Kidney (tissue), 14 donors: ENCODE results near the gene TDRKH. TPM values are rescaled to one million over a fixed set of nuclear protein-coding genes. Genes with fewer than 3 reads are reported as not detected.

Source experiments
- DNase-seq, 5 donors: peaks; one replicate each; pipeline ENCODE4 v3.0.0-alpha.2; 2013 to 2020
- FAIRE-seq: peaks from 2 replicates; lab custom pipeline; 2012; peaks lifted over from hg19 to GRCh38; lab: Jason Lieb, UNC
- H3K27ac ChIP-seq, 2 donors: one replicate each; pipeline ENCODE4 v1.7.0; 2013; ENCODE audit warnings: low read depth in 2 of 2, low read length in 2 of 2, inconsistent platforms in 1 of 2
- H3K27me3 ChIP-seq: one replicate; pipeline ENCODE4 v1.7.1; 2013; ENCODE audit warnings: low read length, inconsistent platforms; ENCODE audit not compliant: control insufficient read depth, insufficient read depth
- H3K36me3 ChIP-seq, 3 donors: one replicate each; pipeline versions ENCODE4 v1.7.0 to v1.7.1; 2013; ENCODE audit warnings: low read length in 3 of 3, control low read depth in 1 of 3, inconsistent platforms in 1 of 3; ENCODE audit not compliant: insufficient read depth in 3 of 3, control insufficient read depth in 2 of 3
- H3K4me1 ChIP-seq, 3 donors: one replicate each; pipeline versions ENCODE4 v1.7.0 to v1.7.1; 2013; ENCODE audit warnings: low read length in 3 of 3, inconsistent platforms in 1 of 3, low read depth in 1 of 3; ENCODE audit not compliant: control insufficient read depth in 2 of 3, insufficient read depth in 2 of 3
- H3K4me3 ChIP-seq, 3 donors: one replicate each; pipeline versions ENCODE4 v1.7.0 to v1.8.1; 2013; ENCODE audit warnings: low read length in 3 of 3, control low read depth in 1 of 3, inconsistent platforms in 1 of 3
- H3K9ac ChIP-seq, 3 donors: one replicate each; pipeline versions ENCODE4 v1.7.0 to v1.7.1; 2013; ENCODE audit warnings: low read length in 3 of 3, control low read depth in 1 of 3, inconsistent platforms in 1 of 3
- H3K9me3 ChIP-seq, 3 donors: one replicate each; pipeline versions ENCODE4 v1.7.0 to v1.7.1; 2013; ENCODE audit warnings: low read length in 3 of 3, control low read depth in 1 of 3, inconsistent platforms in 1 of 3; ENCODE audit not compliant: control insufficient read depth in 2 of 3, insufficient read depth in 1 of 3
- CTCF ChIP-seq: IDR thresholded peaks from 3 replicates; pipeline ENCODE4 v1.5.1; 2012; ENCODE audit warnings: mild to moderate bottlenecking, moderate library complexity, borderline replicate concordance; ENCODE audit not compliant: insufficient read depth; ENCODE audit errors: extremely low read depth
- intact Hi-C: fragments of 100-400 bp; cut with DNase I; formaldehyde crosslinking; loops from one replicate; pipeline ENCODE4 v1.11.1; 2022
- polyA plus RNA-seq: library from polyadenylated mRNA; stranded (reverse); fragments of 350-450 nt; fragmentation: Illumina TruSeq; extraction: RNeasy Lipid Tissue Mini Kit (QIAGEN cat#74804); gene quantifications from one replicate; pipeline ENCODE4 v1.2.3, GENCODE V29; 2014; ENCODE audit warnings: low read depth, low replicate concordance; ENCODE audit not compliant: insufficient read depth
- total RNA-seq: library from RNA; stranded (reverse); fragmentation: NEBNext Ultra II Directional; extraction: Animal tissue kit (Norgen Biotek cat#: 25700); gene quantifications from one replicate; pipeline ENCODE4 v1.2.1, GENCODE V29; 2021
- donor health status: control.
- donor health status: control.
- donor health status: control.
- donor health status: control.
- donor health status: control.
- donor health status: DM: yes; HTN: yes; CAD: no.
- donor health status: Normal renal cell carcinoma (clear cell type).

Gene TDRKH
- total and polyA plus RNA-seq, 2 donors from 2014 or later, result 5.3 to 13.5 TPM

DNA sequence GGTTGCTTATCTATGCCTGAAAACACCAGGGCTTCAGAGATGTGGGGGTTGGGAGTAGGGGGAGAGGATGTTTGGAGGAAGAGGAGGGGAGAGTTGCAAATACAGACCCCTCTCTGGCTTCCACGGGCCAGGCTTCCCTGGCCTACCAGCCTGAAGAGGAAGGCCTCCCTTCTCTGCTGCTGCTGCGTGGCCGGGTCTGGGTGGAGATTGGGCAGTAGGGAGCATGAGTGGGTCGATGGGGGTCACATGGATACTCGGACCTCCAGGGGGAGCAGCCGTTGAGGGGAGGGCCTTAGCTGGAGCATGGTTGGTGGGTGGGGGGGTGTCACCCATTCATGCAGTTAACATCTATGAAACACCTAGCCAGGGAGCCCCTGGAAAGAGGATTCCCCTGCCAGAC is 39.8 kb upstream of the TDRKH start:
- intact Hi-C loops, result no loop called here
- H3K4me3 ChIP-seq, result peak overlapping the region in 2 of 3 donors; percentile 51 to 97
- FAIRE-seq (no peak), DNase-seq (no peak)
- no peaks in the 10 kb centered on the region for H3K27me3 ChIP-seq
- no peaks in the 10 kb centered on the region for H3K9me3 ChIP-seq
- TF ChIP-seq CTCF, result no peak
- H3K4me1 ChIP-seq, result peaks cover 0 to 30% (median 26%) of the 10 kb centered on the region in 3 donors
- H3K27ac ChIP-seq, result peak overlapping the region in 1 of 2 donors; percentile 98
- H3K9ac ChIP-seq, result peak overlapping the region in 1 of 3 donors; percentile 43
- peaks cover 0 to 5% (median 0%) of the 10 kb centered on the region in 3 donors for H3K36me3 ChIP-seq

DNA sequence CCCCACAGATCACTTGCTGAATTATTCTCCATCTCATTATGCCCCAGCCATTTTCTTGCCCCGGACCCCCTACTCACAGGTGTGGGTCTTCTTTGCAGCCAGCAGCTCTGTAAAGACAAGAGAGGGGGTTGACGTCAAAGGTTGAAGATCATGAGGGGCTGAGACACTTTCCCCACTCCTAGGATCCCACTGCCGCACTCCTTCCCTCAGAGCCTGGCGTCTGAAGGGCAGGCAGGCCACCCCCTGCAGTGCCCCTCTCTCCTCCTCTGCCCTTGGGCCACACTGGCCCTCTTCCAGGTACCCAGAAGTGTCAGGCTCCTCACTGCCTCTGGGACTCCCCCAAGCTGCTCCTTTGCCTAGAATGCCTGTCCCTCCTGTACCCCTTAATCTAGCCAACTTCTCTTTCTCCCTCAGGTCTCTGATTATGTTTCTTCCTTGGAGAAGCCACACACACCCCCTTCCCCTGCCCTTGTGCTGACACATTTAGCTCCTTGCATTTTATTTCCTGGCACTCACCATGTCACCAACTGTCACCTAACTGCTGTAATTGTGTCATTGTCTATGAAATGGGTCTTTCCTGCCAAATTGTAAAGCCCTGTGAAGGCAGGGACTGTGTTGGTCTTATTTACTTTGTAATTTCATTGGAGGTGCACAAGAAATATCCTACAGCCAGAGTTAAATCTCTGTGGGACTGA is 39.2 kb upstream of the TDRKH start:
- Histone ChIP-seq H3K27ac (no peak overlapping the region), H3K36me3 (peaks cover 0 to 5% (median 0%) of the 10 kb centered on the region in 3 donors), H3K9ac (peak overlapping the region in 1 of 3 donors; percentile 43), H3K9me3 (no peaks in the 10 kb centered on the region), H3K27me3 (no peaks in the 10 kb centered on the region), H3K4me1 (peaks cover 0 to 30% (median 22%) of the 10 kb centered on the region in 3 donors), H3K4me3 (peak overlapping the region in 1 of 3 donors; percentile 97)
- DNase-seq, result no peak
- no peak for FAIRE-seq
- intact Hi-C loops, result no loop called here
- no peak for TF ChIP-seq CTCF

DNA sequence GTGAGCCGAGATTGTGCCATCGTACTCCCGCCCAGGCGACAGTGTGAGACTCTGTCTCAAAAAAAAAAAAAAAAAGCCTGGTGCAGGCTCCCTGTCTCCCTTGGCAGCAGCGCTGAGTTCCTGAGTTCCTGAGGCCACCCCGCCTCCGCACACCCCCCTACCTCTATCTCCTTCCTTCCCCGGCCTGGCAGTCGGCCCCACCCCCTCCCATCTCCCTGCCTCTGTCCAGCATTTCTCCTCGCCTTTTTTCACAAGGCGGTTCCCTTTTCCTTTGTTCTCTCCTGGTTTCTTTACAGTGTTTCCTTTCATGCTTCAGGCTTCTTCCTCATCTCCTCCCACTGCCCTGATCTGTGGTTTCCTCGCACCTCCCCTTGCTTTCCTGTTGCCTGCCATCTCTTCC is 38.6 kb upstream of the TDRKH start:
- no peak overlapping the region for H3K4me3 ChIP-seq
- DNase-seq (peak; percentile 84 to 87 (median 84)), FAIRE-seq (no peak)
- no peak for TF ChIP-seq CTCF
- H3K27me3 ChIP-seq, result no peaks in the 10 kb centered on the region
- H3K4me1 ChIP-seq, result peaks cover 0 to 26% (median 22%) of the 10 kb centered on the region in 3 donors
- intact Hi-C loops, result no loop called here
- no peaks in the 10 kb centered on the region for H3K9me3 ChIP-seq
- peaks cover 0 to 5% (median 0%) of the 10 kb centered on the region in 3 donors for H3K36me3 ChIP-seq
- H3K9ac ChIP-seq, result peak overlapping the region in 1 of 3 donors; percentile 34
- no peak overlapping the region for H3K27ac ChIP-seq
